NCI-H1694 (cell line): ENCODE data around the gene SPO11.

Experiments used
- DNase-seq: peaks from one replicate; lab custom pipeline; 2025; lab: John Stamatoyannopoulos, UW

SPO11 gene

DNA sequence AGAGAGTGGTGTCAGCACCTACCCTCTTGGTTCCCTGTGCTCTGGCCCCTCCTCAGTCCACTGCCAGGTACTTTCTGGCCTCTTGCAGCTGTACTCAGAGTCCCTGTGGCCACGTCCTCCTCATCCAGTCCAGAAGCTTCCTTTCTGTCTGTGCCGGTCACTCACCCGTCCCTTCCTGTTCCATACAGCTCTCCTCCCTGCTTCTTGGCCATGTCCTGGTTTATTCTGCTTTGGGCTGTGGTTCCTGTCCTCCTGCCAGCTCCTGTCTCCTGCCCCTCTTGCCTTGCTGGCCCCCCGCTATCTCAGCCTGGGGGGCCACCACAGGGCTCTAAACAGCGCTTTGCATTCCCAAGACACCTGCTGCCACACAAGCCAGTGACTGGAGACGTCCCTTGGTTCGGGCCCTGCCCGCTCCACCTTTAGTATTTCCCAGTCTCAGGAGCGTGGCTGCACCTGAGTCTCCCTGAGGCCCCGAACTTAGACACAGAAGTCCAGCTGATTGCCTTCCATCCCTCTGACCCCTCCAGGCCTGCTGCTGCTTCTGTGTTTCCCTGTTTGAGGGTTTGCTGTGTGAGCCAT is 46.1 kb downstream of the SPO11 start:
- DNase-seq: no peak

DNA sequence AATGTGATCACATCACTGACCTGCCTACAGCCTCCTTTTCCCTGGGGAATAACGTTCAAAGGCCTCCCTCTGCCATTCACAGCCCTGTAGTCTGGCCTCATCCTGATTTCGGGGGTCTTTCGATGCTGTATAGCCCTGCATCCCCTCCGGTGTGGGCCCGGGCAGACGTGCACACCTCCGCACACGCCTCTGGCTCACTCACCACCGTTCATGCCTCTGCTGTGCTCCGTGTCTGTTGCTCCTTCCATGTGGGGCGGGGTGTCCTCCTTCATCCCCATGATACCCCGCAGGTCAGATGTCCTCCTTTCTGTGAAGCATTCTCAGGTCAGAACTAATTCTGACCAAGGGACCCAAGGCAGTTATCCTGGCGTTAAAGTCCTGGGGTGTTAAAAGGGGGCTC is 47.7 kb downstream of the SPO11 start:
- DNase-seq: no peak

DNA sequence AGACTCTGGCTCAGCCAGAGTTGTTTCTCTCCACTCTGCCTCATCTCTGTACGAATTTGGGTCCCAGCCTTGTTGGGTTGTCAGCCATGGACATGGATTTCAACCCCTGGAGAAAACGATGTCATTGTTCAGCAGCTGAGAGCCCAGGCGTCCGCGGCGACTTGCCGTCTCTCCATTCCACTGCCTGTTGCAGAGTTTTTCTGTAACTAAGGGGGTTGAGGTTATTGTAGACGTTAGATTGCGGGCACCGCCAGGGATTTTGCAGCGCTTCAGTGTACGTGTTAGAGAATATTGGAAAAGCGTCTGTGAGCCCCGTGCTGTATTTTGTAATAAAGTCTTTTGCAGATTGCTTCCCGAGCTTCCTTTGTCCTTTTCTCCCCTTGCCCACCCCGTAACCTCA is 48.5 kb downstream of the SPO11 start:
- DNase-seq: no peak

DNA sequence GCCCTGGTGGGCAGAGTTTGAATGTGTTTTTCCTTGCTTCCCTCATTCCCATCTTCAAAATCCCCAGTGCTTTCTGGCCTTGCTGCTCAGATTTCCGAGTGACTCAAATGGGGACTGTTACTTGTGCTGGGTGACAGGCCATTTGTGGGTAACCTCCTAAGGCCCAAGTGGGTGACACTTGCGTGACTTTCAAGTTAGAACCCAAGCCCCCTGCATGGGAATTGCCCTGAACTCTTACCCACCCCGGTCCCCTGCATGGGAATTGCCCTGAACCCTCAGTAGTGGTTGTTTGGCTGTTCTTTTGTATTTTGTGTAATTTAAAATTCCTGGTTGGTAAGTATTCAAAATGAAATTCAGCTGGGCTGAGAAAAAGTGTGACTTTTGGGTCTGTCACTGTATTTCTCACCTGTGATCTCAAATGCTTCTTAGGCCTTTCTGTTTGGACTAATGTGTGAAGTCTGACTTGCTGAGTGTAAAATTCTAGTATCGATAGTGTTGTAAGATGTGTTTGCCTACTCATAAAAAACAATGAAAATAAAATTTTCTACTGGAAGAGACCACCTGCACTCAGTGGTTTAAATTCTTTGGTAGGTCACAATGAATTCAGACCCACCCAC is 49.2 kb downstream of the SPO11 start:
- DNase-seq: no peak

DNA sequence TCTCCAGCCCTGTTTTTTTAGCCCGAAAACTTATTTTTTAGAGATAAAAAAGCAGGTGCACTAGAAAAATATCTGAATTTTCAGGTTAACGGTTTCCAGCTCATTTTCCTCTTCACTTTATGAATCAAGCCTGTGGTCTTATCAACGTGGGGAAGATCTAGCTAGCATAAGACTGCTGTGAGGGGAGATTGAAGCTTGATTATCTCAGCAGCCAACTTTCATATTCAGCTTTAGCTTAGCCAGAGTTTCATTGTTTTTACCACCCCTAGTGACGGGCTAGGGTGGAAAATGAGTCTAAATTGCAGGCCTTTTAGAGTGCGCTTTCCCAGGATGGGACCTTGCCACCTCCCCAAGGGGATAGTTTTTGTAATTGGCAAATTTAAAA is 49.7 kb downstream of the SPO11 start:
- no peak for DNase-seq

DNA sequence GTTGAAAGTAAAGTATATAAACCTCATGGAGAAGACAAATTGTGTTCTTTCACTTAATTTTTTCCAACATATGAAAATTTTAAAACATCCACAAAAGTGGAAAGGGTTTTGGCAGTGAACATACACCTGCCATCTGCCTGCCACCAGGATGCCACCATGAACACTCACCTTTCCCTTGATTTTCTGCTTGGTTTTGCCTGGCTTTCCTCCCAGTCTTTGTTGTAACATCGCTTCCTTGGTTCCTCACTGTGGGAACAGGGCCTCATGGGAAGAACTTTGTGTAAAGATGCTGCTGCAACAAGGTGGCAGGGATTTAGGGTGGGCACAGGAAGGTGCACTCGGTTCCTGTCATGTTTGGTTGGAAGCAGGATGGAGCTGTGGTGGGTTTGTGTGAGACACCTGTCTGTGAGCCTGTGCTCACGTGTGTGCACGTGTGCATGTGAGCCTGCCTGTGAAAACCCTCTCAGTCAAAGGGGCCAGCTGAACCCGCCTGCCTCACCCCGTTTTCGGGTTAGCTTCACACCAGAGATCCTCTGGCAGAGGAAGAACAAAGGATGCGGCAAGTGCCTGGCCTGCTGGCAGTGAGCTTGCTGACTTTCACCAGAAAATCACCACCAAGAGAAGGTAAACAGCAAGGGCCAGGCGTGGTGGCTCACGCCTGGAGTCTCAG is 50.6 kb downstream of the SPO11 start:
- DNase-seq: no peak

DNA sequence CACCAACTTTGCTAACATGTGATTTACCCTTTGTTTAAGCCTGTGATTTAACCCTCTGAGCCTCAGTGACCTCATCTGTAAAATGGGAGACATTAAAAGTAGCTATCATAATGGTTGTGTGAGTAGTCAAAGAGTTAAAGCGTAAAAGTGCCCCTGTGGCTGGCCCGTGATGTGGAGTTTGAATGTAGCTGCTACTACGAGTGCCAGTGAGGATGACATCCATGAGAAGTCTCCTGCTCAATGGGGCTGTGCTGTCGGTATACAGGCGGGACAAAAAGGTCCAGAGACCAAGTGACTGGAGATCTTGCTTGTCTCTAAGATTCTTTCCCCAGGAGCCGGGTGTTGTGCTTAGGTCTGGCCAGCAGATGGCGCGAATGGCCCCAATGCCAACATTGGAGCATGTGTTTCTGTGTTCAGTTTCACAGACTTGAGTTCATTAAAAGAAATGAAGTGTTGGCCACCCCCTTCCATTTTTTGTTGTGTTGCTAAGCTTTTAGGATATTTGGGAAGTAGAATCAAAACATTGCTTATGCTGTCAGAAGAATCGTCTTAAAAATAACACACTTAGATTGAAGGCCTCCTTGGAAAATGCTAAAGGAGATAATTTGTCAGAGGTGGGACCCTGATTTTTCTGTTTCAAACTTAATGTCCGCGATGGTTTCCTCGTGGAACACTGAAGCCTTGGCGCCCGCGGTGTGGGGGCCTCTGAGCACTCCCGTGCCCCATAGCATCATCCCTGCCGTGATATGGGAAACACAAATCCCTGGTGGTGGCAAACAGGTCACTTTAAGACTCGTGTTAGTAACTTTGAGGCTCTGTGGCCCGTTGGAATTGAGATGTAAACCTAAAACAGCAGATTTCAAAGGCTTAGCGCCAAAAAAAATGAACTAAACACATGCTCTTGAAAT is 52.2 kb downstream of the SPO11 start:
- peak; percentile 51 for DNase-seq

DNA sequence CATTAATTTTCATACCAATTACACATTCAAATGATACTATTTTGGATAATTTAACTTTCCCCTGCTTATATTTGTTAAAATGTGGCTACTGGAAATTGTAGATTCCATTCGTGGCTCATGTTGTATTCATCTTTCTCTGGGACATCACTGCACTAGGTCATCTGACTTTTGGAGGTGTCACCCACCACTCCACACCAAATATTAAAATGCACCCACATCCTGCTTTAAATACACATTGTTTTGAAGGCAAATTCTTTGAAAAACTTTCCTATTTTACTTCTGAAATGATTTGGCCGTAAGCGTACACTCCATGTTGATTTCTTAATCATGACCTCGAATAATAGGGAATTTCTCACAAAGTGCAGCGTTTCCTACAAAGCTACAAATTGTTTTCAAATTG is 52.9 kb downstream of the SPO11 start:
- DNase-seq: no peak

DNA sequence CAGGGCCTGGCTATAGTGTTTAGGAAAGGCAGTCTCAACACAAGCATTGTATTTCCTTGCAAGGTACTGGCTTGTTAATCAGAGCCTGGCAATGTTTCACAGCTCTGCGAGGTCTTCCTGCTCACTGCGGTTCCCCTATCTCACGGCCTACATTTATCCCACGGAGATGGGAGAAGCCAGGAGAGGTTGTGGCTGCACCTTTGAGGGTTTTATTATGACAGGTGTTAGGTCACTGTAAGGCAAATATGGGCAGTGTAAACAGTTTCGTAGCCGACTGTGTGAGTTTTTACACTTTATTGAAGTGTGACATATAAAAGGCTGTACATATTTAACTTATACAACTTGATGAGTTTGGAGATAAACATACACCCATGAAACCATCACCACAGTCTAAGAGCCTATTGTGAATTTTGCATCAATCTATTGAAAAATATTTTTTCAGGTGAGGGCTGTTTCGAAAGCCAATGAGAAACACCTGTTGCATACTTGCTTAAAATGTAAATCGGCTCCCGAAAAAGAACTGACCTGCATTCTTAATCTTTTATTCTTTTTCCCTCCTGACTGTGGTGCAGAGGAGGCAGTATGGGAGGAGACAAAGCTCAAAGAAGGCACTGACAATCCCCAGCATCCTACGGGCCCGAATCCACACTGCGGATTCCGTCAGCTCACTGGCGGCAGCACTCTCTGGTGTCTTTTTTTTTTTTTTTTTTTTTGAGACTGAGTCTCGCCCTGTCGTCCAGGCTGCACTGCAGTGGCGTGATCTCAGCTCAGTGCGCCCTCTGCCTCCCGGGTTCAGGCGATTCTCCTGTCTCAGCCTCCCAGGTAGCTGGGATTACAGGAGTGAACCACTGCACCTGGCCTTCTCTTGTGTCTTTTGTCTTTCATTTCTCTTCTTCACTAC is 54.1 kb downstream of the SPO11 start:
- no peak for DNase-seq

DNA sequence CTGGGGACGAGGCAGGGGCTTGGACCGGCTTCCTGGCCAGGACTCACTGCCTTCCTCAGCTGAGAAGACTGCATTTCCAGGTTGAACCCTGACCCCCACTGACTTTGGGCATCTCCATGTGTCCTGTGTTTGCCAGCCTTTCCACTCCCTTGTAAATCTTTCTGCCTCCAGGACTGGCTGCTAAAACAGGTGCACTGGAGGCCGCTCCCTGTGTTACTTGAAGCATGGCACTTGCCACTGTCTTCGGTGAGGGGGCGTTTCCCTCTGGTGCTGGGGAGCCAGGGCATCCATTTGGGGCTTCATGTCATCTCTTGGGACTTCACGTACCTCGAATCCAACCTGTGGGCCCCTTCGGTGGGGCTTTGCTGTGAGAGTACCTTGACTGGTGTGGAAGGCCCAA is 54.9 kb downstream of the SPO11 start:
- no peak for DNase-seq

DNA sequence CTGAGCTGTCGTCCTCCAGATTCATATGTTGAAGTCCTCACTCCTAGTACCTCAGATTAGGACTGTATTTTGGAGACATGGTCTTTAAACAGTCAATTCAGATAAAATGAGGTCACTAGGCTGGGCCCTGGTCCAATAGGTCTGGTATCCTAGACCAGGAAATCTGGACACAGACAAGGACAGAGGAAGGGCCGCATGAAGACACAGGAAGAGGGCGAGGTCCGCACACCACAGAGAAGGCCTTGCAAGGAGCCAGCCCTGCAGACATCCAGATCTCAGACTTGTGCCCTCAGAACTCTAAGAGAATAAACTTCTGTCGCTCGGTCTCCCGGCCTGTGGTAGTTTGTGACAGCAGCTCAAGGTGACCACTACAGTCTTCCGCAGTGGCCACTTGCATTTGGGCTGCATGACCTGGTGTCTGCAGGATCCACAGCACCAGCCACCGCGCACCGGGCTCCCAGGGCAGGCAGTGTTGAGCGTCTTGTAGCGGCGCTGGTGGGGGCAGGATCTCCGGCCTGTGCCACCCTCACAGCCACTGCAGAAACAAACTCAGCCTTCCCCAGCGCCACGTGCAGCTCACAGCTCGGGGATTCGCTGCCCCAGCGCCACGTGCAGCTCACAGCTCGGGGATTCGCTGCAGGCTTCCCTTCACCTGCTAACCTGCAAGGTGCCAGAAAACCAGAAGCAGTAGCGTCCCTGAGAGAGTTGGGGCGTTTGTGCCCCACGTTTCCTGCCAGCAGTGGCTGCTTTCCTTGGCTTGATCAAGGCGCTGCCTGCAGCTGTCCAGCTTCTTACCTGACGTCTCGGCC is 55.6 kb downstream of the SPO11 start:
- DNase-seq: no peak

DNA sequence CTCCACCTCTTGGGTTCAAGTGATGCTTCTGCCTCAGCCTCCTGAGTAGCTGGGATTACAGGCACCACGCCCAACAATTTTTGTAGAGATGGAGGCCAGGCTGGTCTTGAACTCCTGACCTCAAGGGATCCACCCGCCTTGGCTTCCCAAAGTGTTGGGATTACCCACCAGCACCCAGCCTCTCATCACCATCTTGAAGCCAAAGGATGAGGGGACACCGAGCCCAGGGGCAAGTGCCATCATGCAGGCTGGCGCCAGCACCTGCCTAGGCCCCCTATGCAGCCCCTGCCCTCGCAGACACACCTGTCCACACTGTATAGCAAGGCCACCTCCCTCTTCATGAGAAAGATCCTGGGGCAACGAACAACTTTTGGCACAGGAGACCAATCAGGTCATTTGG is 56.3 kb downstream of the SPO11 start:
- no peak for DNase-seq

DNA sequence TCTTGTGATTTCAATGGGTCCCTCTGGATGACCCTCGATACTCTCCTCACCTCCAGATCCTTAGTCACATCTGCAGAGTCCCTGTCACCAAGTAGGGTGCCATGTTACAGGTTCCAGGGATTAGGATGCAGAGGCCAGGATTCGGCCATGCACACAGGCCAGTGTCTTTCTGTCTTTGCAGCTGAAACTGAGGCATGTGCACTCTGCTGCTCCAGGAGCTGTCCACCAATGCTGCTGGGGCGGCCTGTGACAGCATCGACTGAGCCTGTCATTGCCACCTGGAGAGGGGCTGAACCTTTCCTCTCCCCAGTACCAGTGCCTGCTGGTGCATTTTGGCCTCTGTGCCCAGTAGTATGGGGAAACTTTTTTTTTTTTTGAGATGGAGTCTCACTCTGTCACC is 57.2 kb downstream of the SPO11 start:
- DNase-seq: no peak

DNA sequence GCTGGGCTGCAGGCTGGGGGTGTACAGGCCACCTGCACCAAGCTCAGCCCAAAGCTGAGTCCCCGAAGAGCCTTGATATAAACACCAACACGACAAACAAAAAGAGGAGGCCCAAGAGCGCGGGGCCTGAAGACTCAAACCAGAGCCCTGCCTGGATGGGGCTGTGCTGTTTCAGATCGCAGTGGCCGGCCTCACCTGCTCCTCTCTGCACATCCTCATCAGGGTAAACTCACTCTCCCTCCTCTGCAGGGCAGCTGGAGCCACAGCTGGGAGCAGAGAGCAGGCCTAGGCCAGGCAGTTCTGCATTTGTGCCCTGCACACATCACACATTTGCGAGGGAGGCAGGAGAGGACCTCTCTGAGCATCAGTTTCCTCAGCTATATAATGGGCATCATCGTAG is 57.9 kb downstream of the SPO11 start:
- DNase-seq: no peak

DNA sequence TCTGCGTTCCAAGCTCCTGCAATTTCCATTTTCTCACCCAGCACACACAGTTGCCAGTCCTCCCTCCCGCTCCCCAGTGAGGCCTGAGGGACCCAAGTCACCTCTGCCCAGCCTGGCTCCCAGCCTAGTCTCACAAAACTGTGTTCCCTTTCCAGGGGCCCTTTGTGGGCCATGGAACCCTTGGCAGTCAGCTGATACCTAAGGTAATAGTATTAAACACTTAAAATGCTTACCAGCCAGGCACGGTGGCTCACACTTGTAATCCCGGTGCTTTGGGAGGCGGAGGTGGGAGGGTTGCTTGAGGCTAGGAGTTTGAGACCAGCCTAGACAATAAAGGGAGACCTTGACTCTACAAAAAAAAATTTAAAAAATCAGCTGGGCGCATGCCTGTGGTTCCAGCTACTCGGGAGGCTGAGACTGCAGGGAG is 58.4 kb downstream of the SPO11 start:
- DNase-seq: no peak

DNA sequence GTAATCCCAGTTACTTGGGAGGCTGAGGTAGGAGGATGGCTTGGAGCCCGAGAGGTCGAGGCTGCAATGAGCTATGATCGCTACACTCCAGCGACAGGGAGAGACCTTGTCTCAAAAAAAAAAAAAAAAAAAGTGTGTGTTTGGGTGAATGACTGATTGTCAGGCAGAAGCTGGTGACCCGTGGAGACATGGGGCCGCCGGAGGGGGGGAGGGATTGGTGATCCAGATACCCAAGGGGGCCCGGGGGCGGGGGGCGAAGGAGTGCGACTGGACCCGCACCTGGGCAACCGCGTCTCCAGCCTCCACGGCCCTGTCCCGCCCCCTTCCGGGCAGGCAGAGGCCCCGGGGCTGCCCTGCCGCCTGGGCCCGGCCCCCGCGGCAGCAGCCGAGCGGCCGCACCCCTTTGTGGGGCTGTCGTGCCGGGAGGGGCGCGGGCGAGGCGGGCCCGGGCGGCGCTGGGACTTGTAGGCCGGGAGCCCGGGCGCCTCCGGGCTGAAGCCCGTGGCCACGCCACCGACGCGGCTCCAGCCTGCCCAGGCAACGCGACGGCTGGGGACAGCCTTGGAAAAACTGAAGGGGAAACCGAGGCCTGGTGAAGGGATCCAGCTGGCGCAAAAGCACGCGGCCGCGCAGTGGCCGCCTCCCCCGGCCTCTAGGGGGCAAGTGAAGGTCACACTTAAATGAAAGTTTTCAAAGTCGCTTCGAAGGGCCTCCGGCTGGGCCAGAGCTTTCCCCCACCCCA is 59.5 kb downstream of the SPO11 start:
- no peak for DNase-seq

DNA sequence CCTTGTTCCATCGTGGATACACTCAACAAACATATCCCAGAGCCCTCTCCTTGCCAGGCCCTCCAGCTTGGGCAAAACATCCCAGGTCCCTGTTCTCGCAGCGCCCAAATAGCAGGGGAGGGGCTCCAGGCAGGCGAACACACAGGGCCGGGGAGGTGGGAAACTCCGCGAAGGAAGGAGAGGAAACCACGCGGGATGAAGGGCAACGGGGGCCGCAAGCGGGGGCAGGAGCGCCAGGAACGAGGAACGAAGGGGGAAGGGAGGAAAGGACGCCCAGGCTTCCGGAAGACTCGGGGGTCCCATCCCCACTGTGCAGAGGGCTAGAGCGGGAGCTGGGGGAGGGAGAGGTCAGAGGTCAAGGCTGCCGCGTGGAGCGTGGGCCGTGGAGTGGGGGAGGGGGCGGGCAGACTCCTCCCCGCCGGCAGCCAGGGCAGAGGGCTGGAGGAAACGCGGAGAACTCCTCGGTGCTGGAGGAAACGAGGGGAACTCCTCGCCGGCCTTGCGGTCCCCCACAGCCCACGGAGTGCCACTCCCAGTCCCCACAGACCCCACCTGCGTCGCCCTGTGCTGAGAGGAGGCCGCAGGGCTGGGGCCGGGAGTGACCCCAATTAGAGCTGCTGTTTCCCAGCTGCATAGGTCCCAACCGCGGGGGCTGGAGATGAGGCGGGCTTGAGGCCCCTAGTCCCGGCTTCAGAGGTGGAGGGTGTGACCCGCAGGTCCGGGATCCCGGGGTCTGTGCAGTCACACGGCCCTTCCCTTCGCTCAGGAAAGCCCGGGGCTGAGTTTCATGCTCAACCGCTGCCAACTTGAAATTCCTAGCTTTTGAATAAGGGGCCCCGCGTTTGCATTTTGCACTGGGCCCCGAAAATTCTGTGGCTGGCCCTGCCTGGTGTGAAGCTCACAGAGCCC is 60.3 kb downstream of the SPO11 start:
- no peak for DNase-seq

DNA sequence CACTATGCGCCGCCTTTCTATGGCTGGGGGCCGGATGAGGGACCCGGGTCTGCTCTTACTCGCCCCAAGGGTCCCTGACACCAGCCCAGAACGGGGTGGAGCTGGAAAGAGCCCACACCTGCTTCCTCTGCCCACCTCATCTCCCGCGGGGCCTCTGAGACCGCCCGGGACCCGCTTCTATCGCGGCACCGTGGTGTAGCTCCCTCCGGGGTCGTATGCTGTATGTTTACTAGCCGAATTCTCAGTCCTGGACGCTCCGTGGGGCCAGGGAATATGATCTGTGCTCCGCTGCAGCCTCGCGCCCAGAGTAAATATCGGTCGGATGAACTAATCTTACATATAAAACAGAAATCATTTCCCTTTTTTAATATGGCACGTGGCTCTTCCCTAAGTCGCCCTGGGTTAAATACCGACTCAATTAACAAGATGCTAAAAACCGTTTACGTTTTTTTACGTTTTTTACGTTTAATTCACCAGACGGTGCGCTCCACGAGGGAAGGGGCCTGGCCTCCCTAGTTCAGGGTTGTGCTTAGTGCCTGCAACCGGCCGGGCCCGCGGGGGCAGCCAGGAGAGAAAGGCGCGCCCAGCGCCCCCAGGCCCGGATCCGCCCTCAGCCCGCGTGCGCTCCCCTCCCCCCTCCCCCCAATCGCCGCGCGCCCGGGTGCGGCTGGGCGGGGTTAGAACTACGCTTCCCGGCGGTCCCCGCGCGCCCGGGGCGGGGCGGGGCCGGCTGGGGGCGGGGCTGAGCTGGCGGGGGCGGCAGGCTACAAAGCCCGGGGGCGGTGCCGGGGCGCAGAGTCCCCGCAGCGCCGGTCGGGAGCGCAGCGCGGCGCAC is 61.2 kb downstream of the SPO11 start, which contains the start of gene RBM38:
RBM38 (plus strand) TSS at position 793 of the 835 bp plus-strand sequence. CDS start 186 bp downstream, outside the sequence.
- peak; percentile 24 for DNase-seq
